H1 (cell line): ENCODE measurements around the gene FAM228A. TPM values are rescaled to one million over a fixed set of nuclear protein-coding genes. Genes with fewer than 3 reads are reported as not detected.

Experiments used
- CTCF ChIA-PET: fragments of 300-600 bp; sonication (Branson Sonifier 250); formaldehyde crosslinking; loops from one replicate; lab custom pipeline; 2021; ENCODE audit not compliant: partially characterized antibody; lab: Charles Lee
- POLR2A ChIA-PET: fragments of 300-600 bp; sonication (Branson Sonifier 250); formaldehyde crosslinking; loops from one replicate; lab custom pipeline; 2021; ENCODE audit warnings: inconsistent platforms; ENCODE audit not compliant: partially characterized antibody; lab: Charles Lee
- DNase-seq, 2 experiments: peaks; one replicate each; pipeline versions ENCODE4 v3.0.0 to v3.0.0-alpha.2; 2010 to 2022; ENCODE audit warnings: low spot score in 2 of 2, low read depth in 1 of 2, mixed read lengths in 1 of 2
- FAIRE-seq: peaks from 2 replicates; lab custom pipeline; 2011; peaks lifted over from hg19 to GRCh38; lab: Jason Lieb, UNC
- H2AFZ ChIP-seq: 2 replicates; pipeline ENCODE4 v1.8.1; 2012; ENCODE audit warnings: low read length, inconsistent platforms
- H2AK5ac ChIP-seq: 2 replicates; pipeline ENCODE4 v1.6.1; 2013; ENCODE audit warnings: low read depth, low read length
- H2BK120ac ChIP-seq: replicated peaks from 2 replicates; pipeline ENCODE3; 2013; ENCODE audit warnings: low read depth, low read length, inconsistent platforms
- H2BK12ac ChIP-seq: 2 replicates; pipeline ENCODE4 v1.6.1; 2013; ENCODE audit warnings: low read depth, low read length
- H2BK15ac ChIP-seq: 2 replicates; pipeline ENCODE4 v1.6.1; 2013; ENCODE audit warnings: low read length
- H2BK20ac ChIP-seq: 2 replicates; pipeline ENCODE4 v1.6.1; 2013; ENCODE audit warnings: low read length
- H2BK5ac ChIP-seq: 2 replicates; pipeline ENCODE4 v1.6.1; 2013; ENCODE audit warnings: low read depth, low read length
- H3K14ac ChIP-seq: 2 replicates; pipeline ENCODE4 v1.6.1; 2013; ENCODE audit warnings: inconsistent platforms; ENCODE audit not compliant: insufficient read length
- H3K18ac ChIP-seq: 2 replicates; pipeline ENCODE4 v1.6.1; 2013; ENCODE audit warnings: low read length; ENCODE audit errors: extremely low read depth
- H3K23ac ChIP-seq: 2 replicates; pipeline ENCODE4 v1.6.1; 2013; ENCODE audit warnings: inconsistent platforms; ENCODE audit not compliant: insufficient read length
- H3K23me2 ChIP-seq: 2 replicates; pipeline ENCODE4 v1.6.1; 2013; ENCODE audit warnings: low read depth, low read length
- H3K27ac ChIP-seq: 2 replicates; pipeline ENCODE4 v1.6.1; 2011; ENCODE audit warnings: low read depth, low read length, inconsistent platforms
- H3K27me3 ChIP-seq, 4 experiments: replicated peaks in 1 of 4; 1 replicate in 1 of 4; 2 replicates in 3 of 4; pipeline versions ENCODE4 v1.6.1 to v1.8.1; 2011 to 2013; ENCODE audit warnings: low read length in 3 of 4, mild to moderate bottlenecking in 3 of 4, inconsistent platforms in 2 of 4, mixed read lengths in 2 of 4, moderate library complexity in 1 of 4; ENCODE audit not compliant: control insufficient read depth in 3 of 4, insufficient read depth in 3 of 4; ENCODE audit errors: extremely low read depth in 1 of 4
- H3K36me3 ChIP-seq, 4 experiments: 2 replicates each; pipeline versions ENCODE4 v1.6.1 to v1.8.1; 2011 to 2013; ENCODE audit warnings: mild to moderate bottlenecking in 4 of 4, low read length in 3 of 4, moderate library complexity in 2 of 4, control low read depth in 1 of 4, inconsistent platforms in 1 of 4; ENCODE audit not compliant: insufficient read depth in 4 of 4, control insufficient read depth in 2 of 4
- H3K4ac ChIP-seq: replicated peaks from 2 replicates; pipeline ENCODE3; 2013; ENCODE audit warnings: low read length, low read depth, mixed read lengths, inconsistent platforms; ENCODE audit not compliant: insufficient read length
- H3K4me1 ChIP-seq, 4 experiments: replicated peaks in 1 of 4; 1 replicate in 1 of 4; 2 replicates in 3 of 4; pipeline versions ENCODE4 v1.6.1 to v1.8.1; 2011 to 2013; ENCODE audit warnings: low read length in 3 of 4, inconsistent platforms in 2 of 4, mixed read lengths in 1 of 4; ENCODE audit not compliant: insufficient read depth in 4 of 4, control insufficient read depth in 3 of 4
- H3K4me2 ChIP-seq, 2 experiments: 2 replicates each; pipeline versions ENCODE4 v1.6.1 to v1.8.1; 2011 to 2013; ENCODE audit warnings: low read depth in 2 of 2, low read length in 2 of 2, control low read depth in 1 of 2, inconsistent platforms in 1 of 2, mild to moderate bottlenecking in 1 of 2; ENCODE audit not compliant: insufficient read depth in 1 of 2
- H3K4me3 ChIP-seq, 4 experiments: fragments of 200-600, 300-600 bp in 1 of 4; sonication (generic), shearing (Covaris generic), sonication (Bioruptor Twin) in 1 of 4; 2 replicates each; pipeline versions ENCODE4 v1.5.1 to v1.8.1; 2011 to 2016; ENCODE audit warnings: low read length in 4 of 4, low read depth in 3 of 4, control low read depth in 2 of 4, inconsistent platforms in 2 of 4, mild to moderate bottlenecking in 2 of 4, mixed read lengths in 1 of 4, moderate library complexity in 1 of 4; ENCODE audit not compliant: insufficient read depth in 2 of 4; ENCODE audit errors: extremely low read depth in 1 of 4
- H3K56ac ChIP-seq: replicated peaks from 2 replicates; pipeline ENCODE3; 2013; ENCODE audit warnings: low read depth, mild to moderate bottlenecking, mixed read lengths, low read length, inconsistent platforms; ENCODE audit not compliant: insufficient read length
- H3K79me1 ChIP-seq: 2 replicates; pipeline ENCODE4 v1.6.1; 2013; ENCODE audit warnings: low read depth, low read length, control low read depth
- H3K79me2 ChIP-seq, 2 experiments: 2 replicates each; pipeline versions ENCODE4 v1.6.1 to v1.8.1; 2012 to 2013; ENCODE audit warnings: low read length in 2 of 2, mild to moderate bottlenecking in 2 of 2, inconsistent platforms in 1 of 2; ENCODE audit not compliant: insufficient read depth in 2 of 2, control insufficient read depth in 1 of 2
- H3K9ac ChIP-seq, 4 experiments: replicated peaks in 1 of 4; 1 replicate in 1 of 4; 2 replicates in 3 of 4; pipeline versions ENCODE4 v1.6.1 to v1.8.1; 2011 to 2013; ENCODE audit warnings: low read depth in 3 of 4, low read length in 3 of 4, control low read depth in 2 of 4, mild to moderate bottlenecking in 2 of 4, moderate library complexity in 2 of 4, inconsistent platforms in 1 of 4; ENCODE audit errors: extremely low read depth in 1 of 4
- H3K9me3 ChIP-seq, 2 experiments: 2 replicates each; pipeline versions ENCODE4 v1.6.1 to v1.8.1; 2012 to 2013; ENCODE audit warnings: mild to moderate bottlenecking in 2 of 2, moderate library complexity in 2 of 2, control low read depth in 1 of 2, inconsistent platforms in 1 of 2, low read depth in 1 of 2, low read length in 1 of 2, mixed read lengths in 1 of 2; ENCODE audit not compliant: insufficient read depth in 2 of 2
- H4K20me1 ChIP-seq, 2 experiments: replicated peaks in 1 of 2; 2 replicates each; pipeline versions ENCODE3 to v1.8.1; 2011 to 2013; ENCODE audit warnings: inconsistent platforms in 2 of 2, low read length in 2 of 2, mild to moderate bottlenecking in 1 of 2; ENCODE audit not compliant: insufficient read depth in 2 of 2, control insufficient read depth in 1 of 2
- H4K5ac ChIP-seq: 2 replicates; pipeline ENCODE4 v1.6.1; 2013; ENCODE audit warnings: low read length, low read depth, mixed read lengths, inconsistent platforms; ENCODE audit not compliant: insufficient read length
- H4K8ac ChIP-seq: 2 replicates; pipeline ENCODE4 v1.8.0; 2013; ENCODE audit warnings: mild to moderate bottlenecking, moderate library complexity, low read length, inconsistent platforms; ENCODE audit not compliant: insufficient read depth; ENCODE audit errors: extremely low read depth
- H4K91ac ChIP-seq: replicated peaks from 2 replicates; pipeline ENCODE3; 2013; ENCODE audit warnings: low read length, mixed read lengths, inconsistent platforms; ENCODE audit not compliant: insufficient read length
- BCL11A ChIP-seq, 2 experiments: IDR thresholded peaks; one replicate each; pipeline ENCODE4 v1.6.1; 2011; ENCODE audit warnings: low read depth in 2 of 2, low read length in 2 of 2, mild to moderate bottlenecking in 2 of 2
- KDM4A ChIP-seq: IDR thresholded peaks from one replicate; pipeline ENCODE4 v1.7.1; 2012; ENCODE audit warnings: low read depth, mild to moderate bottlenecking, moderate library complexity, low read length, inconsistent platforms; ENCODE audit not compliant: severe bottlenecking
- SUZ12 ChIP-seq: fragments of 200-600 bp; sonication (generic); IDR thresholded peaks from 2 replicates; pipeline ENCODE4 v1.6.1; 2012; ENCODE audit warnings: mild to moderate bottlenecking, inconsistent platforms, low read length, moderate library complexity, mixed read lengths
- WGBS, 2 experiments: shearing (Covaris generic) in 1 of 2; methylation state at CpG; one replicate each; pipeline versions ENCODE4 v1.1.6 to v1.1.7; 2013 to 2015; ENCODE audit warnings: low lambda C conversion rate in 2 of 2, mixed read lengths in 2 of 2, inconsistent platforms in 1 of 2, low coverage in 1 of 2, missing lambda C conversion rate in 1 of 2; ENCODE audit not compliant: insufficient replicate concordance in 2 of 2, insufficient coverage in 1 of 2, insufficient read length in 1 of 2; ENCODE audit errors: extremely low coverage in 1 of 2, missing lambda C conversion rate in 1 of 2; 5-methylcytosine and 5-hydroxymethylcytosine counted together
- polyA plus RNA-seq, 7 experiments: library from polyadenylated mRNA; depleted of rRNA in 3 of 7; stranded (reverse) in 5 of 7; unstranded in 2 of 7; fragments of >200 nt in 5 of 7; fragments of 200-250 nt in 2 of 7; gene quantifications; 1 replicate in 5 of 7; 2 replicates in 1 of 7; 4 replicates in 1 of 7; pipeline versions ENCODE4 v1.2.1 to v1.2.3, GENCODE V29; 2011 to 2013; ENCODE audit warnings: missing spikeins in 2 of 7, mixed read lengths in 2 of 7
- total RNA-seq: library from RNA; stranded (reverse); fragmentation: NEBNext Ultra II Directional; extraction: Animal tissue kit (Norgen Biotek cat#: 25700); gene quantifications from 2 replicates; pipeline ENCODE4 v1.2.1, GENCODE V29; 2021

Gene FAM228A
- total and polyA plus RNA-seq, 2 of the 8 experiments (the other 6 are each of a cell fraction or from before 2014, with no cell fraction given) = not detected

- Histone ChIP-seq H3K23ac (no peak overlapping the region), H4K8ac (no peak overlapping the region), H3K4ac (no peak overlapping the region), H3K4me3 (no peak overlapping the region), H3K9me3 (no peaks in the 10 kb centered on the region), H4K91ac (no peak overlapping the region), H3K14ac (no peak overlapping the region), H2AK5ac (no peak overlapping the region), H3K23me2 (no peaks in the 10 kb centered on the region), H3K27ac (no peak overlapping the region), H2BK120ac (no peak overlapping the region), H2AFZ (no peak overlapping the region), H3K9ac (no peak overlapping the region), H3K27me3 (no peaks in the 10 kb centered on the region; a peak in 1 of 7 replicates), H2BK5ac (no peak overlapping the region; the same call in 1 of the 2 replicates), H3K79me1 (no peaks in the 10 kb centered on the region), H3K18ac (no peak overlapping the region), H4K5ac (no peak overlapping the region), H3K36me3 (no peaks in the 10 kb centered on the region), H3K79me2 (no peaks in the 10 kb centered on the region), H2BK15ac (no peak overlapping the region), H3K56ac (no peak overlapping the region), H2BK20ac (no peak overlapping the region), H4K20me1 (no peaks in the 10 kb centered on the region), H2BK12ac (no peak overlapping the region), H3K4me2 (no peak overlapping the region), H3K4me1 (no peaks in the 10 kb centered on the region; a peak in 1 of 7 replicates)
- ChIA-PET CTCF (no interaction called here), POLR2A (no interaction called here)
- TF ChIP-seq SUZ12 = no peak
- no peak for TF ChIP-seq BCL11A (IDR thresholded peaks at IDR 0.05; ENCODE audit: low read depth in 2 of 2, low read length in 2 of 2)
- TF ChIP-seq KDM4A = no peak
- DNase-seq (no peak), FAIRE-seq (no peak)
- 93% methylated on average over 21 of the region's 21 CpGs; no CpG with 5 or more reads in 1 of the 2 experiments for whole genome bisulfite sequencing, 2 experiments
Measured at GRCh38 chr2:24210723-24211122, 35.9 kb downstream of the FAM228A start.
